PC-9 (cell line): Measurements from ENCODE around the gene MAN1A1.

ENCODE experiments used
- CTCF ChIP-seq: fragments of 200-600 bp; sonication (generic); conservative IDR thresholded peaks from 2 replicates; pipeline ENCODE4 v1.6.1; 2017; ENCODE audit warnings: mixed run types, antibody characterized with exemption, mild to moderate bottlenecking, moderate library complexity
- EZH2 ChIP-seq: fragments of 200-600 bp; sonication (generic); IDR thresholded peaks from 2 replicates; pipeline ENCODE4 v1.8.0; 2017; ENCODE audit warnings: antibody characterized with exemption, low read depth

- TF ChIP-seq EZH2 (no peak), CTCF (no peak)
Observed at GRCh38 chr6:119204719-119205118, 144.8 kb downstream of the MAN1A1 start.
